Measurements from ENCODE around the gene KRTAP10-11.
"Not testable (repeated sequence)": the region's sequence is repeated elsewhere in the genome, so short reads cannot be mapped to it uniquely, and the experiment has no call there.

The KRTAP10-11 gene

GRCh38 chr21:44639331-44639655, 6.9 kb upstream of the KRTAP10-11 start:
- DNase-seq (ENCODE audit: low read depth in 2 of 2), result no peak

GRCh38 chr21:44640761-44641160, 5.5 kb upstream of the KRTAP10-11 start:
- DNase-seq (ENCODE audit: low read depth in 2 of 2), result no peak

GRCh38 chr21:44643741-44644310, 2.4 kb upstream of the KRTAP10-11 start:
- no peak for DNase-seq (ENCODE audit: low read depth in 2 of 2)

GRCh38 chr21:44644878-44645277, 1.3 kb upstream of the KRTAP10-11 start:
- DNase-seq (ENCODE audit: low read depth in 2 of 2), result no peak

GRCh38 chr21:44647222-44647552, 973 bp downstream of the KRTAP10-11 start:
- no peak for DNase-seq (ENCODE audit: low read depth in 2 of 2)

GRCh38 chr21:44648557-44649311, 2.5 kb downstream of the KRTAP10-11 start:
- no peak for DNase-seq (ENCODE audit: low read depth in 2 of 2)

- no peak for DNase-seq (ENCODE audit: low read depth in 2 of 2)
Observed at GRCh38 chr21:44649521-44650100, 3.4 kb downstream of the KRTAP10-11 start.

- no peak for DNase-seq (ENCODE audit: low read depth in 2 of 2)
Observed at GRCh38 chr21:44650265-44650972, 4.2 kb downstream of the KRTAP10-11 start.

- no peak for DNase-seq (ENCODE audit: low read depth in 2 of 2)
Observed at GRCh38 chr21:44650973-44651675, 4.9 kb downstream of the KRTAP10-11 start.

GRCh38 chr21:44653123-44653522, 6.9 kb downstream of the KRTAP10-11 start:
- no peak for DNase-seq (ENCODE audit: low read depth in 2 of 2)

GRCh38 chr21:44653656-44654575, 7.7 kb downstream of the KRTAP10-11 start:
- no peak for DNase-seq (ENCODE audit: low read depth in 2 of 2)

- no peak for DNase-seq (ENCODE audit: low read depth in 2 of 2)
Observed at GRCh38 chr21:44654576-44655175, 8.5 kb downstream of the KRTAP10-11 start, which contains the start of gene KRTAP12-4. KRTAP12-4 (minus strand) TSS chr21:44654659; CDS start chr21:44654614, 45 bp downstream.

- DNase-seq (ENCODE audit: low read depth in 2 of 2), result no peak
Observed at GRCh38 chr21:44656868-44657267, 10.7 kb downstream of the KRTAP10-11 start.

- no peak for DNase-seq (ENCODE audit: low read depth in 2 of 2)
Observed at GRCh38 chr21:44657635-44658540, 11.7 kb downstream of the KRTAP10-11 start, which contains the start of gene KRTAP12-3. KRTAP12-3 (plus strand) TSS chr21:44657932; CDS start chr21:44657980, 48 bp downstream.

GRCh38 chr21:44658541-44658910, 12.3 kb downstream of the KRTAP10-11 start:
- DNase-seq (ENCODE audit: low read depth in 2 of 2), result no peak

GRCh38 chr21:44658913-44659595, 12.8 kb downstream of the KRTAP10-11 start:
- DNase-seq (ENCODE audit: low read depth in 2 of 2), result no peak

GRCh38 chr21:44661567-44661966, 15.4 kb downstream of the KRTAP10-11 start:
- not testable (repeated sequence) for DNase-seq (ENCODE audit: low read depth in 2 of 2)

GRCh38 chr21:44664691-44665090, 18.5 kb downstream of the KRTAP10-11 start:
- DNase-seq (ENCODE audit: low read depth in 2 of 2), result no peak

Measured in stimulated activated CD4-positive, alpha-beta T cell treated with anti-CD3 and anti-CD28 coated beads, Interleukin-12 subunit alpha, Interleukin-12 subunit beta, amount 100 ng/mL, for 24 hours (primary cell).